NCI-H69 (cell line): Measurements from ENCODE around the gene EMP3.
"Not testable (repeated sequence)": the region's sequence is repeated elsewhere in the genome, so short reads cannot be mapped to it uniquely, and the experiment has no call there.

Experiments
- DNase-seq: peaks from one replicate; lab custom pipeline; 2025; lab: John Stamatoyannopoulos, UW

Gene EMP3

GRCh38 chr19:48348045-48348444, 22.7 kb downstream of the EMP3 start:
- DNase-seq, result no peak

GRCh38 chr19:48348737-48349136, 23.4 kb downstream of the EMP3 start:
- DNase-seq, result no peak

GRCh38 chr19:48350856-48351255, 25.5 kb downstream of the EMP3 start:
- peak; percentile 43 for DNase-seq

DNA sequence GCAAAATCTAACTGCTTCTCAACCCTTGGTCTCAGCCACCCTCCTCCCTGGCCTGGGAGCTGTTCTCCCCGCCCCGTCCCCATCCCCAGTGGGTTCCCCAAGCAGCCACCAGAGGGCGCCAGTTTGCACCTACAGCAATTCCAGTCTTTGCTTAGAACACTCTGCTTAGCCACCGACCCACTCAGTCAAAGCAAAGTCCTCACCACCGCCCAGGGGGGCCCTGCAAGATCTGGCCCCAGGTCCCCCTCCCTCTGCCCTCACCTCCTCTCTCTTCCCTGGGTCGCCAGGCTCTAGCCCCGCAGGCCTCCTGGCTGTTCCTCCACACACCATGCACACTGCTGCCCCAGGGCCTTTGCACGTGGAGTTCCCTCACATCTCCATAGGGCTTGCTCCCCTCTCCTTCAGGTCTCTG, 26.0 kb downstream of the EMP3 start:
- DNase-seq, result peak; percentile 82

GRCh38 chr19:48353677-48354076, 28.3 kb downstream of the EMP3 start:
- DNase-seq, result no peak

DNA sequence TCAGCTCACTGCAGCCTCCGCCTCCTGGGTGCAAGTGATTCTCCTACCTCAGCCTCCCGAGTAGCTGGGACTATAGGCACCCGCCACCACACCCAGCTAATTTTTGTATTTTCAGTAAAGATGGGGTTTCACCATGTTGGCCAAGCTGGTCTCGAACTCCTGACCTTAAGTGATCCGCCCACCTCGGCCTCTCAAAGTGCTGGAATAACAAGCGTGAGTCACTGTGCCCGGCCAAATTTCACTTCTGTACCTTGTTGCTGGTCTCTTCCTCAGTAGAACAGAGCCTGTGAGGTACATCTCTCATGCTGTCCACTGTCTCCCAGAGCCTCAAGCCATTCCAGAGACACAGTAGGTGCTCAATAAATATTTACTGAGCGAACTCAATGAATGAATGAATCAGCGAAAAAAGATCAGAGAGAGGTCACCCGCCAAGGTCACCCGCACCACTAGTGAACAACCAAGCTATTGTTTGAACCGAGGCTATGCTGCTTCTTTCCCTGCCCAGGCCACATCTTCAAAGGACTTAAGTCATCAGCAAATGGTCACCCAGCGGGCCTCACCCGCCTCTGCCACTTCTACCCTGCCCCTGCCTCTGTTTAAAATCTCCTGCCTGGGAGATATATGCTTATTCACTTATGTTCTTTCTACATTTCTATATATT, 29.1 kb downstream of the EMP3 start:
- DNase-seq, result peak; percentile 88

DNA sequence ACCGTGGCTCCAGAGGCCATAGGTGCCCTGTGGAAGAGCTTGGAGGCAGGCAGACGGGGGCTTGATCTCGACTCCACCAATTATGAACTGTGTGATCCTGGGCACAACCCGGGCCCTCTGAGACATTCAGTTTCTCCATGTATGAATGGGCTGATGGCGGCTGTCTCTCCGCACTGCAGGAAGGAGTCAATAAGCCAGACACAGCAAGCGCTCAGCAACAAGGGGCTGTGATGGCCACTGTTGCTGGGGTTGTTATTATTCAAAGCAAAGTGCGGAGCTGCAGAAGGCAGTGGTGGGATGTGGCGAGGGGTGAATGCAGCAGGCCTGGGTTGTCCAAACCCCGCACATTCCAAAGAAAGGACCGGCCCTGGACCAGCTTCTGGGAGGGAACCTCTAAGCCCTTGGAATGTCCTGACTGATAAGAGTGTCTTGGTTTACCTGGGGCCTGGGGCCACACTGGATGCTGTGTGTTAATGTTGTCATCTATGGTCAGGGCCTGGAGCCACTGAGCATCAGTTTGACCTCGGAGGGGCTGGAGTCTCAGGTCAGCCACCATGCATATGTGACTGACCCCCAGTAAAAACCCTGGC, 30.1 kb downstream of the EMP3 start:
- no peak for DNase-seq

- no peak for DNase-seq
Measured at GRCh38 chr19:48359123-48359522, 33.8 kb downstream of the EMP3 start.

GRCh38 chr19:48361912-48362311, 36.6 kb downstream of the EMP3 start:
- DNase-seq, result no peak

GRCh38 chr19:48362716-48363499, 37.6 kb downstream of the EMP3 start:
- peak; percentile 99 for DNase-seq

DNA sequence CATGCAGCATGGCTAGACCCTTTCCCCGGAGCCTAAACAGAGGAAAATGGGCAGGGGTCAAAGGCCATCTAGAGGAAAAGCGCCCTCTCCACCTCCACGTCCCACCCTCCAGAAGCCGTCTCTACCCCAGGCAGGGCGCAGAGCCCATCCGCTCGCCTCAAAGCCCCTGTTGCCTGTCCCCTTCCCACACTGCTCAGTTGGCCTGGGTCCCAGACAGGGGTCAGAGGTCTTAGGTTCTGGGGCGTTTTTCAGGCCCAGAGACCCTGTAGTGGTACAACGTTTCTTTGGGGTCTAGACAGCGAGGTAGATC, 38.1 kb downstream of the EMP3 start:
- no peak for DNase-seq

GRCh38 chr19:48363810-48364597, 38.7 kb downstream of the EMP3 start, which contains the start of the genes SYNGR4 and TMEM143:
SYNGR4 (plus strand) TSS chr19:48364367; CDS start chr19:48365843, 1,476 bp downstream.
TMEM143 (minus strand) TSS chr19:48363940; CDS start chr19:48363920, 20 bp downstream.
- peak; percentile 100 for DNase-seq

- DNase-seq, result no peak
Measured at GRCh38 chr19:48364598-48365348, 39.4 kb downstream of the EMP3 start.

DNA sequence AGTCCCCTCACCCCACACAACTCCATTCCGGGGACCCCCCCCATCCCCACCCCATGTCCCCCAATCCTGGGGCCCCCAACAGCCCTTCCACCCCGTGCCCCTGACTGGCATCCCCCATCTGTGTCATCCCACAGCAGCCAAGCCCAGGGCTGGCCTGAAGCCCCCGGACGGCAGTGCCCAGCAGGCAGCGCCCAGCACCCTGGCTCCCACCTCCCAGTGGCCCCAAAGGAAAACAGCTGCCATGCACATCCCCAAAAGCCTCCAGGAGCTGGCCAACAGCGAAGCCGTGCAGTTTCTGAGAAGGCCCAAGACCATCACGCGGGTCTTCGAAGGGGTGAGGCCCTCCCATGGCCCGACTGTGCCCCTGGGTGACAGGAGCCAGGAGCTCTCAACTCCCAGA, 40.2 kb downstream of the EMP3 start:
- DNase-seq, result no peak

- peak; percentile 55 for DNase-seq
Measured at GRCh38 chr19:48367855-48368254, 42.5 kb downstream of the EMP3 start.

- DNase-seq, result peak; percentile 98
Measured at GRCh38 chr19:48368936-48369335, 43.6 kb downstream of the EMP3 start.

DNA sequence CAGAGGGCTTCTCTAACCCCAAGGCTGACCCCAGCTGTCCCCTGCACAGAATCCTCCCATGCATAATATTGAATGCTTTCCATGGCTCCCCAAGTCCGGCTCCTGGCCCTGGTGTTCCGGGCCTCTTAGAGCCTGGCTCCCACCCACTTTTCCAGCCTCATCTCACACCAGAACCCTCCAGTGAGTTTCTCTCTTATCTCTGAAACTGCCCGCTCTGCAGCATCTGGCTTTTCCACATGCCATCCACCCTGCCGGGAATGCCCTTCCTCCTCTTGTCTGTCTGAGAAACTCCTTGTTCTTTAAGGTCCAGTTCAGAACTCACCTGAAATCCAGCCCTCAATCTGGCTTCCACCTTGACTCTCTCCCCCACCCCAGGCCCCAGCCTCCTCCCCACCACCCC, 45.6 kb downstream of the EMP3 start:
- peak; percentile 46 for DNase-seq

DNA sequence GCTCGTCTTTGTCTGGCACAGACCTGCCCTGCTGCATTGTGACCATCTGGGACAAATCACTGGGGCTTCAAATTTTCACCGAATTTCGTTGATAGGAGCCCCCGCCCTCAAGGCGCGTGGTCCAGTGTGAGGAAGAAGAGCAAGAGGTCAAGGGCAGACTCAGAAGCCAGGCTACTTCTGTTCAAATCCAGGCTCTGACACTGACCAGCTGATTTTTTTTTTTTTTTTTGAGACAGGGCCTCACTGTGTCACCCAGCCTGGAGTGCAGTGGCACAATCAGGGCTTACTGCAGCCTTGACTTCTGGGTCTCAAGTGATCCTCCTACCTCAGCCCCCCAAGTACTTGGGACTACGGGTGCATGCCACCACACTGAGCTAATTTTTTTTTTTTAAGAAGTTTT, 46.0 kb downstream of the EMP3 start:
- no peak for DNase-seq

DNA sequence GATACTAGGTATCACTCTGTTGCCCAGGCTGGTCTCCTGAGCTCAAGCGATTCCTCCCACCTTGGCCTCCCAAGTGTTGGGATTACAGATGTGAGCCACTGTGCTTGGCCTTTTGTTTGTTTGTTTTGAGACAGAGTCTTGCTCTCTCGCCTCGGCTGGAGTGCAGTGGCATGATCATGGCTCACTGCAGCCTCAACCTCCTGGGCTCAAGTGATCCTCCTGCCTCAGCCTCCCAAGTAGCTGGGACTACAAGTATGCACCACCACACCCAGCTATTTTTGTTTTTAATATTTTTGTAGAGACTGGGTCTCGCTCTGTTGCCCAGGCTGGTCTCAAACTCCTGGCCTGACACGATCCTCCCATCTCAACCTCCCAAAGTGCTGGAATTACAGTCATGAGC, 46.4 kb downstream of the EMP3 start:
- DNase-seq, result not testable (repeated sequence)

DNA sequence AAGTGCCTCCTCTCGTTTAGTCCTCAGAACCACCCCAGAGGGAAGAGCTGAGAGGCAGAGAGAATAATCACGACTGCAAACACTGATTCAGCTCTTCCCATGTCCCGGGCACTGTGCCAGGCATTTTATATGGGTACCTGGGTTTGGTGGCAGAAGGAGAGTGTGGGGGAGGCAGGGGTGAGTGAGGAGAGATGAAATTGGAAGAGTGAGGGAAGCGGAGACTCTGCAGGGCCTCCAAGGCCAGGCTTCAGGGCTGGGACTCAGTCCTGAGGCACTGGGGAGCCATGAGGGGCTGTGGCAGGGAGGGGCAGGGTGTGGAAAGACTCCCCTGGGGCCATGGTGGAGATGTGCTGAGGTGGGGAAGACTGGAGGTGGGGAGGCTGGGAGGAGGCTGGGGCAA, 47.6 kb downstream of the EMP3 start:
- peak; percentile 99 for DNase-seq

DNA sequence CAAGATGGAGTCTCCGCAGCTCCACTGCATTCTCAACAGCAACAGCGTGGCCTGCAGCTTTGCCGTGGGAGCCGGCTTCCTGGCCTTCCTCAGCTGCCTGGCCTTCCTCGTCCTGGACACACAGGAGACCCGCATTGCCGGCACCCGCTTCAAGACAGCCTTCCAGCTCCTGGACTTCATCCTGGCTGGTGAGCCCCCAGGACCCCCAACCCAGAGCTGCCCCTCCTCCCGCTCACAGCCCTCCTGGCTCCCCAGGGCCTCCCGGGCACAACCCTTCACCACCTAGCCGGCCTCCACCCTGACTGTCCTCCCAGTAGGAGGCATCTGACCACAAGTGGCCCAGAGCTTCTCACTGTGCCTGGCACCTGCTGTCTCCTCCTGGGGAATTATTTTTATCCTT, 48.2 kb downstream of the EMP3 start:
- peak; percentile 32 for DNase-seq

DNA sequence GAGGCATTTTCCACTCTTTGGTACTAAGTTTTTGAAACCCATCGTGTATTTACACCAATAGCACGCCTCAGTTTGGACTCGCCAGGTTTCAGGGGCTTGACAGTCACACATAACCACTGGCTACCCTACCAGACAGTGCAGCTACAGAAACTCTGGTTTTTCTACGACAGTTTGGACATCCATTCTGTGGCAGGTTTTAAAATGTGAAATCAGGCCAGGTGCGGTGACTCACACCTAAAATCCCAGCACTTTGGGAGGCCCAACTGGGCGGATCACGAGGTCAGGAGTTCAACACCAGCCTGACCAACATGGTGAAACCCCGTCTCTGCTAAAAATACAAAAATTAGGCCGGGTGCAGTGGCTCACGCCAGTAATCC, 52.8 kb downstream of the EMP3 start:
- no peak for DNase-seq
